Osteocyte (in vitro differentiated cells): ENCODE data around the gene PLPPR5. TPM values are rescaled to one million over a fixed set of nuclear protein-coding genes. Genes with fewer than 3 reads are reported as not detected.

ENCODE experiments used
- DNase-seq: peaks from one replicate; pipeline ENCODE4 v3.0.0; 2021; ENCODE audit warnings: mixed read lengths; ENCODE audit not compliant: unreplicated experiment; ENCODE audit errors: extremely low spot score
- H3K27ac Mint-ChIP-seq: one replicate; pipeline ENCODE4 v1.8.0; 2021; ENCODE audit warnings: mild to moderate bottlenecking, mixed read lengths; ENCODE audit not compliant: unreplicated experiment
- H3K27me3 Mint-ChIP-seq: one replicate; pipeline ENCODE4 v1.8.0; 2021; ENCODE audit warnings: mixed read lengths; ENCODE audit not compliant: unreplicated experiment
- H3K36me3 Mint-ChIP-seq: one replicate; pipeline ENCODE4 v1.8.0; 2021; ENCODE audit warnings: mixed read lengths; ENCODE audit not compliant: unreplicated experiment
- H3K4me1 Mint-ChIP-seq: one replicate; pipeline ENCODE4 v1.8.0; 2021; ENCODE audit warnings: mixed read lengths; ENCODE audit not compliant: unreplicated experiment
- H3K4me3 Mint-ChIP-seq: one replicate; pipeline ENCODE4 v1.8.0; 2021; ENCODE audit warnings: mild to moderate bottlenecking, moderate library complexity, mixed read lengths; ENCODE audit not compliant: unreplicated experiment
- H3K9me3 Mint-ChIP-seq: one replicate; pipeline ENCODE4 v1.8.0; 2021; ENCODE audit warnings: mixed read lengths; ENCODE audit not compliant: unreplicated experiment
- CTCF ChIP-seq: fragments of 200-600 bp; sonication (generic); IDR thresholded peaks from 2 replicates; pipeline ENCODE4 v1.5.0; 2021; ENCODE audit warnings: antibody characterized with exemption, mild to moderate bottlenecking, moderate library complexity
- total RNA-seq: library from RNA; stranded (reverse); gene quantifications from 2 replicates; pipeline ENCODE4 v1.2.1, GENCODE V29; 2021

PLPPR5 gene
- total RNA-seq, 1 donor from 2014 or later: not detected

- H3K9me3 Mint-ChIP-seq: no peaks in the 10 kb centered on the region
- peaks cover 6% of the 10 kb centered on the region for H3K4me1 Mint-ChIP-seq
- no peaks in the 10 kb centered on the region for H3K36me3 Mint-ChIP-seq
- no peak for DNase-seq
- no peak for TF ChIP-seq CTCF
- H3K27ac Mint-ChIP-seq: no peak overlapping the region
- peaks cover 74% of the 10 kb centered on the region for H3K27me3 Mint-ChIP-seq
- peak overlapping the region; percentile 63 for H3K4me3 Mint-ChIP-seq
Observed at GRCh38 chr1:99003581-99004253, 944 bp downstream of the PLPPR5 start.

- H3K4me1 Mint-ChIP-seq: peaks cover 6% of the 10 kb centered on the region
- no peak overlapping the region for H3K4me3 Mint-ChIP-seq
- no peaks in the 10 kb centered on the region for H3K9me3 Mint-ChIP-seq
- TF ChIP-seq CTCF: no peak
- H3K27me3 Mint-ChIP-seq: peaks cover 18% of the 10 kb centered on the region
- DNase-seq: no peak
- H3K36me3 Mint-ChIP-seq: no peaks in the 10 kb centered on the region
- H3K27ac Mint-ChIP-seq: no peak overlapping the region
Observed at GRCh38 chr1:98992844-98993243, 11.8 kb downstream of the PLPPR5 start.

GRCh38 chr1:98991127-98992012 is 13.3 kb downstream of the PLPPR5 start:
- Mint-ChIP-seq H3K36me3 (no peaks in the 10 kb centered on the region), H3K27me3 (peaks cover 9% of the 10 kb centered on the region), H3K4me1 (peaks cover 6% of the 10 kb centered on the region), H3K4me3 (no peak overlapping the region), H3K27ac (no peak overlapping the region), H3K9me3 (no peaks in the 10 kb centered on the region)
- no peak for DNase-seq
- peak; percentile 31 for TF ChIP-seq CTCF

- H3K4me1 Mint-ChIP-seq: peaks cover 6% of the 10 kb centered on the region
- TF ChIP-seq CTCF: no peak
- H3K27me3 Mint-ChIP-seq: peaks cover 1% of the 10 kb centered on the region
- H3K9me3 Mint-ChIP-seq: no peaks in the 10 kb centered on the region
- DNase-seq: no peak
- no peak overlapping the region for H3K4me3 Mint-ChIP-seq
- H3K27ac Mint-ChIP-seq: no peak overlapping the region
- H3K36me3 Mint-ChIP-seq: no peaks in the 10 kb centered on the region
Observed at GRCh38 chr1:98989556-98989907, 15.1 kb downstream of the PLPPR5 start.

- Mint-ChIP-seq H3K4me1 (peaks cover 6% of the 10 kb centered on the region), H3K27me3 (no peaks in the 10 kb centered on the region), H3K9me3 (no peaks in the 10 kb centered on the region), H3K36me3 (no peaks in the 10 kb centered on the region), H3K4me3 (no peak overlapping the region), H3K27ac (no peak overlapping the region)
- TF ChIP-seq CTCF: no peak
- DNase-seq: no peak
Observed at GRCh38 chr1:98988904-98989555, 15.6 kb downstream of the PLPPR5 start.
